Smooth muscle cell (in vitro differentiated cells): ENCODE measurements around the gene MBD5. TPM values are rescaled to one million over a fixed set of nuclear protein-coding genes. Genes with fewer than 3 reads are reported as not detected.

ENCODE experiments used
- DNase-seq: peaks from one replicate; lab custom pipeline; 2025; ENCODE audit not compliant: unreplicated experiment; lab: John Stamatoyannopoulos, UW
- H2AFZ ChIP-seq: fragments of 200-600 bp; sonication (generic); 2 replicates; pipeline ENCODE4 v1.6.0; 2016; ENCODE audit warnings: antibody characterized with exemption, low read depth, mild to moderate bottlenecking
- H3F3A ChIP-seq: fragments of 200-600 bp; sonication (generic); 2 replicates; pipeline ENCODE4 v1.6.0; 2017; ENCODE audit warnings: antibody characterized with exemption, low read depth
- H3K27ac ChIP-seq: fragments of 200-600 bp; sonication (generic); 2 replicates; pipeline ENCODE4 v1.5.1; 2016; ENCODE audit warnings: low read depth, mild to moderate bottlenecking
- H3K27me3 ChIP-seq: fragments of 200-600 bp; sonication (generic); 2 replicates; pipeline ENCODE4 v1.6.1; 2016; ENCODE audit warnings: low read depth, mild to moderate bottlenecking
- H3K36me3 ChIP-seq: fragments of 200-600 bp; sonication (generic); 2 replicates; pipeline ENCODE4 v1.5.1; 2016; ENCODE audit warnings: low read depth
- H3K4me1 ChIP-seq: fragments of 200-600 bp; sonication (generic); 2 replicates; pipeline ENCODE4 v1.5.1; 2016; ENCODE audit warnings: low read depth
- H3K4me2 ChIP-seq: fragments of 200-600 bp; sonication (generic); 2 replicates; pipeline ENCODE4 v1.6.0; 2016; ENCODE audit warnings: mild to moderate bottlenecking
- H3K4me3 ChIP-seq: fragments of 200-600 bp; sonication (generic); 2 replicates; pipeline ENCODE4 v1.5.1; 2016; ENCODE audit warnings: mild to moderate bottlenecking
- H3K79me2 ChIP-seq: fragments of 200-600 bp; sonication (generic); 2 replicates; pipeline ENCODE4 v1.6.0; 2016; ENCODE audit warnings: low read depth, mild to moderate bottlenecking
- H3K9ac ChIP-seq: fragments of 200-600 bp; sonication (generic); 2 replicates; pipeline ENCODE4 v1.6.0; 2016; ENCODE audit warnings: low read depth
- H3K9me3 ChIP-seq: fragments of 200-600 bp; sonication (generic); replicated peaks from 2 replicates; pipeline ENCODE4 v1.5.1; 2016; ENCODE audit warnings: low read depth
- H4K20me1 ChIP-seq: fragments of 200-600 bp; sonication (generic); 2 replicates; pipeline ENCODE4 v1.6.0; 2016; ENCODE audit warnings: low read depth
- CTCF ChIP-seq: fragments of 200-600 bp; sonication (generic); IDR thresholded peaks from 2 replicates; pipeline ENCODE4 v1.5.1; 2017; ENCODE audit warnings: borderline replicate concordance, mild to moderate bottlenecking, antibody characterized with exemption; ENCODE audit not compliant: insufficient read depth, poor library complexity, severe bottlenecking
- WGBS: methylation state at CpG from one replicate; pipeline ENCODE4 v1.1.7; 2016; ENCODE audit warnings: low lambda C conversion rate; 5-methylcytosine and 5-hydroxymethylcytosine counted together
- polyA plus RNA-seq: library from polyadenylated mRNA; unstranded; fragments of >200 nt; fragmentation: Nextera tagmentation; extraction: Ambion mirVana; gene quantifications from 2 replicates; pipeline ENCODE4 v1.2.1, GENCODE V29; 2016
- total RNA-seq: library from RNA; depleted of rRNA; stranded (reverse); fragments of >200 nt; gene quantifications from 2 replicates; pipeline ENCODE4 v1.2.3, GENCODE V29; 2014

The MBD5 gene
- total and polyA plus RNA-seq, 2 experiments from 2014 or later: 25.7 to 31.2 TPM

- 95% methylated on average over 4 of the region's 4 CpGs for WGBS
- no peak overlapping the region for H2AFZ ChIP-seq
- H3F3A ChIP-seq: no peaks in the 10 kb centered on the region
- no peak overlapping the region for H3K4me3 ChIP-seq
- no peaks in the 10 kb centered on the region for H3K36me3 ChIP-seq
- no peak for DNase-seq
- H3K27me3 ChIP-seq: no peaks in the 10 kb centered on the region
- H3K27ac ChIP-seq: no peak overlapping the region
- no peak overlapping the region for H3K4me2 ChIP-seq
- H3K4me1 ChIP-seq: peaks cover 7% of the 10 kb centered on the region
- TF ChIP-seq CTCF: no peak
- peaks cover 93% of the 10 kb centered on the region for H3K79me2 ChIP-seq
- H4K20me1 ChIP-seq: peaks cover 86% of the 10 kb centered on the region
- H3K9ac ChIP-seq: no peak overlapping the region
- H3K9me3 ChIP-seq: no peaks in the 10 kb centered on the region
These were observed 11.3 kb downstream of the MBD5 start for GRCh38 chr2:148032215-148032614.

GRCh38 chr2:148039783-148040182 lies 18.9 kb downstream of the MBD5 start:
- no peak for TF ChIP-seq CTCF
- H3K27me3 ChIP-seq: no peaks in the 10 kb centered on the region
- no peak overlapping the region for H3K4me3 ChIP-seq
- H3K27ac ChIP-seq: no peak overlapping the region
- no peaks in the 10 kb centered on the region for H3F3A ChIP-seq
- peaks cover 57% of the 10 kb centered on the region for H3K79me2 ChIP-seq
- no peak overlapping the region for H3K9ac ChIP-seq
- no peak for DNase-seq
- no peaks in the 10 kb centered on the region for H3K4me1 ChIP-seq
- H3K9me3 ChIP-seq: no peaks in the 10 kb centered on the region
- 96% methylated on average over 1 of the region's 1 CpG for WGBS
- no peak overlapping the region for H3K4me2 ChIP-seq
- peaks cover 77% of the 10 kb centered on the region for H4K20me1 ChIP-seq
- no peaks in the 10 kb centered on the region for H3K36me3 ChIP-seq
- no peak overlapping the region for H2AFZ ChIP-seq

GRCh38 chr2:148042219-148042618 lies 21.3 kb downstream of the MBD5 start:
- Histone ChIP-seq H3F3A (no peaks in the 10 kb centered on the region), H4K20me1 (peaks cover 70% of the 10 kb centered on the region), H3K9ac (no peak overlapping the region), H3K4me3 (no peak overlapping the region), H3K27ac (peak overlapping the region; percentile 14), H3K27me3 (no peaks in the 10 kb centered on the region), H3K9me3 (no peaks in the 10 kb centered on the region), H3K79me2 (peaks cover 49% of the 10 kb centered on the region), H3K4me1 (no peaks in the 10 kb centered on the region), H2AFZ (no peak overlapping the region), H3K4me2 (no peak overlapping the region), H3K36me3 (no peaks in the 10 kb centered on the region)
- no peak for TF ChIP-seq CTCF
- WGBS: 98% methylated on average over 2 of the region's 2 CpGs
- no peak for DNase-seq

- Histone ChIP-seq H3K79me2 (peaks cover 28% of the 10 kb centered on the region), H3K27ac (no peak overlapping the region), H3K36me3 (no peaks in the 10 kb centered on the region), H3K4me2 (no peak overlapping the region), H3K9ac (no peak overlapping the region), H3F3A (no peaks in the 10 kb centered on the region), H3K27me3 (no peaks in the 10 kb centered on the region), H2AFZ (no peak overlapping the region), H3K4me3 (no peak overlapping the region), H3K4me1 (no peaks in the 10 kb centered on the region), H3K9me3 (no peaks in the 10 kb centered on the region), H4K20me1 (peaks cover 68% of the 10 kb centered on the region)
- DNase-seq: no peak
- TF ChIP-seq CTCF: no peak
- WGBS: 94% methylated on average over 2 of the region's 2 CpGs
These were observed 23.4 kb downstream of the MBD5 start for GRCh38 chr2:148044322-148044721.
